Raji (cell line): ENCODE results near the gene PCDH15.

Experiments used
- POLR2A ChIP-seq: IDR thresholded peaks from 2 replicates; pipeline ENCODE4 v1.6.1; 2011; ENCODE audit warnings: low read depth, low read length, control low read depth; ENCODE audit not compliant: insufficient read depth

The PCDH15 gene

GRCh38 chr10:54010337-54010933, 790.6 kb downstream of the PCDH15 start:
- TF ChIP-seq POLR2A: no peak

DNA sequence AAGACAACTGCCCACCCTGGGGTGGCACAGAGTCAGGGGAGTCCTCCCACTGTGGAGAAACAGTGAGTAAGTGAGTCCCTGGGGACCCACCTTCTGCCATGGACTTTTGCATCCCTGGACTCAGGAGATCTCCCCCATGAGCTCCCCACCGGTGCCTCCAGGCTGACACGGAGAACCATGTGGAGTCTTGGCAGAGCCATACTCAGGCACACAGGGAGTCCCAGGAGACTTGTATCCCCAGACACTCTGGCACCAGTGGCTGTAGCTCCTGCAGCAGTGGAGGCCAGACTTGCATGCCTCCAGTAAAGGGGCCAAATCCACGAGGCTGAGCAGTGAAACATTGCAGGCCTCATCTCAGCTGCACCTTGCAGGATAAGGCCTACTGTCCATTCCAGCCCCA, 791.4 kb downstream of the PCDH15 start:
- no peak for TF ChIP-seq POLR2A

DNA sequence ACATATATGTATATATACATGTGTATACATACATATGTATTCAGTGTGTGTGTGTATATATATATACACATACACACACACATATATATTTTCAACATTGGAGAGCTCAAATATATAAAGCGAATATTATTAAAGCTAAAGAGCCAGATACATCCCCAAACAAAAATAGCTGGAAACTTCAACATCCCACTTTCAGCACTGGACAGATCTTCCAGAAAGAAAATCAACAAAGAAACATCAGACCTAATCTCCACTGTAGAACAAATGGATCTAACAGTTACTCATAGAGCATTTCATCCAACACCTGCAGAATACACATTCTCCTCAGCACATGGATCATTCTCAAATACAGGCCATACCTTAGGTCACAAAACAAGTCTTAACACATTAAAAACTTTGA, 799.0 kb downstream of the PCDH15 start:
- TF ChIP-seq POLR2A: no peak

DNA sequence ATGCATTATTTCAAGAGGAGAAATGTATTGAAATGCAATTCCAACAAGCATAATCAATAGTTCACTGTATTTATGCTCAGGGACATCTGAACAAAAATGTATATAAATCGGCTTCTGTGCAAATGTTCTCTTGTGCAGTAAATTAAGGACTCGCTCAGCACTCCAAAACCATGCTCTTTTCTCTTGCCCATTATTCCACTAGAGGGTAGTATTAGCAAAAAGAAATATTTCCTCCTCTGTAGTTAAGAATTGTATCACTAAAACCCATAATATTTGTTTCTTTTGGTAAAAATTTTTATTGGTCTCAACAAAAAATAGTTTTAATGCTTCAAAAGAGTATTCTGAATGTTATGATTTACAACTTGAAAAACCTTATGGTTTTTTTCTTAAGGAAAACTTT, 803.1 kb downstream of the PCDH15 start:
- TF ChIP-seq POLR2A: no peak

GRCh38 chr10:53990799-53991238, 810.2 kb downstream of the PCDH15 start:
- no peak for TF ChIP-seq POLR2A

DNA sequence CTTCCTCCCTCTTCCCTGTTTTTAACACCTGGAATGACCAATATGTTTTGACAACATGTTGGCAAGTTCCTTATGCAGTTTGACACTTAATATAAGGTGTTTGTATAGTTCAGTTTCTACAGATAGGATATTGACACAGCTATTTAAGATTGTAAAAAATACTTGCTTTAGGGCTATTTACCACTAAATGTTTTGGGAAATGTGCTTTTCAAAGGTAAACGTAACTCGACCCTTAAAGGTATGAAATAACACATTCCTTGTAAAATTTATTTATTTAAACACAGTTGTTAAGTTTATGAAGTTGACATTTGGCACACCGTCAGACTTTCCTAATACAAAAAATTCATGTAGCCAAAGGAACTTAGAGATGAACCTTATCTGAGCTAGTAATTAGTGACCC, 817.6 kb downstream of the PCDH15 start:
- TF ChIP-seq POLR2A: no peak

DNA sequence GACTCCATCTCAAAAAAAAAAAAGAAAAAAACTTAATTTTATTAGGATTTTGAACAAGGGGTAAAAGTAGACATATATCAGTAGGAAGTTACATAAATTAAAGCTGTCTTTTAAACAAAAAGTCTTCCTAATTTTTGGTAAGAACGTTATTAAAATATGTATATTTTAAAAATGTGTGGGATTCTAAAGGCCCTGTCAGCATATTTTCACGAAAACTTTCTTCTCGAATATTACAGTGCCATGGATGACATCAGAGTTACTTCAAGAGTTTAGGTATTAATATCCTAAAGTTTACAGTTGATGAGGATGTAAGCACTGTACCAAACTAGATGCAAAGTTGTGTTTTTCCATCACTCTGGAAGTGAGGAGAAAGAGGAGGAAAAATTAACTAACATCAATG, 820.8 kb downstream of the PCDH15 start:
- no peak for TF ChIP-seq POLR2A

DNA sequence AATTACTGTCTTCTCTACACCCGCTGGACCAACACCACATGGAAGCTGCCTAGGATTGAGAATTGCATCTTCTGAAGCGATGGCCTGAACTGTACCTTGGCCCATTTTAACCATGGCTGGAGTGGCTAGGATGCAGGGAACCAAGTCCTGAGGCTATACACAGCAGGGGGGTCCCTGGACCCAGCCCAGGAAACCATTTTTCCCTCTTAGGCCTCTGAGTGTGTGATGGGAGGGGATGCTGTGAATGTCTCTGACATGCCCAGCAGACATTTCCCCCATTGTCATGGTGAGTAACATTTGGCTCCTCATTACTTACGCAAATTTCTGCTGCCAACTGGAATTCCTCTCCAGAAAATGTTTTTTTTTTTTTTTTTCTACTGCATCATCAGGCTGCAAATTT, 822.7 kb downstream of the PCDH15 start:
- no peak for TF ChIP-seq POLR2A

GRCh38 chr10:53977267-53977666, 823.8 kb downstream of the PCDH15 start:
- TF ChIP-seq POLR2A: no peak

DNA sequence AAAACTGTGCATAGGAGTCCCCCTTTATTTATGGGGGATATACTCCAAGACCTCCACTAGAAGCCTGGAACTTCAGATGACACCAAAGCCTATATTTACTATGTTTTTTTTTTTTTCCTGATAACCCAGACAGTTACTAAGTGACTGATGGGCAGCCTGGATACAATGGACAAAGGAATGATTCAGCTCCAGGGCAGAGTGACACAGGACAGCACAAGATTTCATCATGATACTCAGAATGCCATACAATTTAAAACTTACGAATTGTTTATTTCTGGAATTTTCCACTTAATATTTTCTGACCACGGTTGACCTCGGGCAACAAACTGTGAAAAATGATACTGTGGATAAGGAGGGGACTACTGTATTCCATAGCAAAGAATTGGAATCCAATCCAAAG, 843.6 kb downstream of the PCDH15 start:
- no peak for TF ChIP-seq POLR2A

- TF ChIP-seq POLR2A: no peak
These were observed 845.9 kb downstream of the PCDH15 start for GRCh38 chr10:53955091-53955490.

- TF ChIP-seq POLR2A: no peak
These were observed 848.1 kb downstream of the PCDH15 start for GRCh38 chr10:53952698-53953630.

GRCh38 chr10:53939654-53940053, 861.4 kb downstream of the PCDH15 start:
- TF ChIP-seq POLR2A: no peak

GRCh38 chr10:53930648-53931047, 870.4 kb downstream of the PCDH15 start:
- no peak for TF ChIP-seq POLR2A

DNA sequence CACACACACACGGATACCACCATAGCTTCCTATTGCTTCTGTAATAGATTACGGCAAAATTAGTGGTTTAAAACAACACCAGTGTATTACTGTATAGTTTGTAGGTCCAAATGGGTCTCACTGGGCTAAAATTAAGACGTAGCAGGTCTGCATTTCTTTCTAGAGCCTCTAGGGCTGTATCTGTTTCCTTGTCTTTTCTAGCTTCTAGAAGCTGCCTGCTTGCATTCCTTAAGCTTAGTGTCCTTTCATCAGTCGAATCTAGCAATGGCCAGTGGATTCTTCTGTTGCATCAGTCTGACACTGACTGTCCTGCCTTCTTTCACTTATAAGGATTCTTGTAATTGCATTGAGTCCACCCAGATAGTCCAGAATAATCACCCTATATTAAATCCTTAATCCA, 882.3 kb downstream of the PCDH15 start:
- TF ChIP-seq POLR2A: no peak

DNA sequence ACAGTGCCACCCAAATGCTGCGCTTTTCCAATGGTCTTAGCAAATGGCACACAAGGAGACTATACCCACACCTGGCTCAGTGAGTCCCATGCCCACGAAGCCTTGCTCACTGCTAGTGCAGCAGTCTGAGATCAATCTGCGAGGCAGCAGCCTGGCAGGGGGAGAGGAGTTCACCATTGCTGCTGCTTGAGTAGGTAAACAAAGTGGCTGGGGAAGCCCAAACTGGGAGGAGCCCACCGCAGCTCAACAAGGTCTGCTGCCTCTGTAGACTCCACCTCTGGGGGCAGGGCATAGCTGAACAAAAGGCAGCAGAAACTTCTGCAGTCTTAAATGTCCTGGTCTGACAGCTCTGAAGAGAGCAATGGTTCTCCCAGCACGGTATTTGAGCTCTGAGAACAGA, 891.2 kb downstream of the PCDH15 start:
- TF ChIP-seq POLR2A: no peak

- TF ChIP-seq POLR2A: no peak
These were observed 896.4 kb downstream of the PCDH15 start for GRCh38 chr10:53904506-53905241.

DNA sequence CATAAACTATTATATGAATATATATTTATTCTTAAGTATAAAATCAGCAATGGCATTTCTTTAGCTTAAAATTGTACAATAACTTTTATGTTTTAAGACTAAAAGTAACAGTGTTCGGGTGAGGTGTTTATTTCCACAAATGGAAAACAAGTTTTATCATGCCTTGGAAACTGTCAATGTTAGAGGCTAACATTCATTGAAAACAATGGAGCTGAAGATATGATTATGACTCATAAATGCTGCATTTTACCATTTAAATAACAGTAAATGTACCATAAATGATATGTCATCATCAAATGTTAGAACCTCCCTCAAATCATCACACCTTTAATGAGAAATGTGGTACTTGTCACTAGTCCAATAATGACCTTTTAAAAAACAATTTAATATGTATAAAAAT, 897.3 kb downstream of the PCDH15 start:
- no peak for TF ChIP-seq POLR2A
